HG03066 (cell line): ENCODE measurements around the gene CDKAL1.
"Not testable (repeated sequence)": the region's sequence is repeated elsewhere in the genome, so short reads cannot be mapped to it uniquely, and the experiment has no call there.

Experiments used
- ATAC-seq: cut with Tn5 transposase; IDR thresholded peaks from one replicate; pipeline ENCODE4 v1.9.1; 2021; ENCODE audit warnings: low read depth; ENCODE audit not compliant: unreplicated experiment

CDKAL1 gene

DNA sequence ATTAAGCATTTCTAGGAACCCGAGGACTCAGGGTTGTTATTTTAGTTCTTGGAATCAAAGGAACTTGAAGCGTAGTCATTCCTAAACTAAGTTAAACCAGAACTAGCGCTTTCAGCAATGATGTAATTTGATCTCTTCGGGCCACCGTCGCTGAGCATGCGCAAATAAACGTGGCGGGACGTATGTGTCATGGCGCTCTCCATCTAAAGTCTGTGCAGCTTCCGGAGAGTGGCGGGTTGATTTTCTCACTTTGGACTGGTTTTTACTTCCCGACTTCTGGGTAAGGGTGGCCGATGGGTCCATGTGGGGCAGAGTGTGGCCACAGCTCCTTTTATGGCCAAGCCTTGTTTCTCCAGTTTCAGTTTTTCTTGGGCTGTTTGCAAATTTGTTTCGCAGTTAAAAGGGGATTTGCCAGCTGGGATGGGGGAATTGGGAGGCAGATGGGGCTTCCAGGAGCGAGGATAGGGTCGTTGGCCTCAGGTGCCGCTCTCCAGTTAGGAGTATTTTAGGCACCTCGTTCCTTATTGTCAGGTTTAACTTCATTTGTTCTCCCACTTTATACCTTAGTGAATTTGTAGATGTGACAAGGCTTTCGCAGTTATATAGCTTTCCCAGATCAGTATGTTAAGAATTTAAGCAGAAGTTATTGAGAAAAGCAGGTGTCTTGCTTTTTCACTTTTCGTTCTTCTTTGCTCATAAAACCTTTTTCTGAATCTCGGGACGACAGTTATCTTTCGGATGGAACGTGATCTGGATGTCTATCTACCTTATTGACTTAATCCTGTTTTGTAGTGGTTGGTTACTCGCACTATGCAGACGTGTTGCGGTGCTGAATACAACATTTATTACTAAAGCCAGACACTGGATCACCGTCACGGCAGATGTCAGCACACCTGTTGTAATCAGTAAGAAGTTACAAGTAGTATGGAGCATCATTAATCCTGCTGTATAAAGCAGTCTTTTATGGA lies at the start of gene CDKAL1:
Gene CDKAL1, plus strand, starts transcription at position 163 of the 968 bp plus-strand sequence. CDS start 11,894 bp downstream, outside the sequence.
- ATAC-seq = peak; percentile 89

DNA sequence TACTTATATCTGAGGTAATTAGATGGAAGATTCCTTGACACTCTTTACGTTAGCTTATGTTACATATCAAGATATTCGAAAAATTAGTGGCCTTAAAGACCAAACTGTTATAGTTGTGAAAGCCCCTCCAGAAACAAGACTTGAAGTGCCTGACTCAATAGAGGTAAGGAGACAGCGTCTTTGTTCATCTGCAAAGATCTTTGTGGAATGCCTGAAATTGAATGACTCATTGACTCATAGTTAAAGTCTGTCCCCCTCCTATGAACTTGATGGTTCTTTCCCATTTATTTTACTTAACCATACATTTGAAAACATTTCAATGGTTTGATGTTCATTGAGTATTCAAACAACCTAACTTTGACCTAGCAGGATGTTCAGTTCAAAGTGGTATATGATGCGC lies 47.6 kb upstream of the CDKAL1 start:
- ATAC-seq = no peak

DNA sequence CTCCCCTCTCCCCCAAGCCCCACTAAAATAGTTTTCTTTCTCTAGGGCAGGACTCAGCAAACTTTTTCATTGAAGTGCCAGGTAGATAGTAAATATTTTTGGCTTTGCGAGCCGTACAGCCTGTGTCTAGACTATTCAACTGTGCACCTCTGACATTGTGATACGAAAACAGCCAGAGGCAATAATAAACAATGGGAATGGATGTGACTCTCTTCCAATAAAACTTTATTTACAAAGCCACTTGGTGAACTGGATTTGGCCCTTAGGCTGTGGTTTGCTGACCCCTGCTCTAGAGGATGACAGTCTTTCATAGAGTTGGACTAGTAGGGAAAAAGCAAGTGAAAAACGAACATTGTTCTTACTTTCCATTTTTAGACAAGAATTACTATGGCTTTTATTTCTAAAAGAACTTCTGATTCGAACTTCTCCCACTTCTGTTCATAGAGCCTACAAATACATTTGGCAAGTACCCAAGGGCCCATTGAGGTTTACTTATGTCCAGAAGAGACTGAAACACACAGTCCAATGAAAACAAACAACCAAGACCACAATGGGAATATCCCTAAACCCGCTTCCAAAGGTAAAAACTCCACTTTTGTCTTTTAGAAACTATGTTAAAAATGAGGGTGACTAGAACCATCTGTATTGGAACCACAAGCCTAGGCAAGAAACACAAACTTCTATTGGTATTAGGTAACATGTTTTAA lies 46.4 kb upstream of the CDKAL1 start:
- no peak for ATAC-seq

DNA sequence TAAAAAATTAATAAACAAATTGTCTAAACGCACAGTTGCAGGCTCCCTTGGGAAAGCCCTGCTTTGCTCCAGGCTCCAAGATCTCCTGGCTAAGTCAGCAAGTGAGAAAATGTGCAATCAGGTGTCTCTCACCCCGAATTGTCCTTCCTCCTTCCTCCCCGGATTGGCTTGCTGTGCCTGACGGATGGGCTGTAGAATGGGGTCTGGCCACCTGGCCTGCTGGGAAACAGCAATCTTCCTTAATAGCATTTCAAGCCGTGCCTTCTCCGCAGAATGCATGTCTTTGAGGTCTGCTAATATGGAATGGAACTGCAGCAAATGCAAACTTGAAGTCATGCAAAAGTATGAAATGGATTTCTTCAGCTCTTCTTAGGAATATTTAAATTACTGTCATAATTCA lies 43.7 kb upstream of the CDKAL1 start:
- ATAC-seq = no peak

DNA sequence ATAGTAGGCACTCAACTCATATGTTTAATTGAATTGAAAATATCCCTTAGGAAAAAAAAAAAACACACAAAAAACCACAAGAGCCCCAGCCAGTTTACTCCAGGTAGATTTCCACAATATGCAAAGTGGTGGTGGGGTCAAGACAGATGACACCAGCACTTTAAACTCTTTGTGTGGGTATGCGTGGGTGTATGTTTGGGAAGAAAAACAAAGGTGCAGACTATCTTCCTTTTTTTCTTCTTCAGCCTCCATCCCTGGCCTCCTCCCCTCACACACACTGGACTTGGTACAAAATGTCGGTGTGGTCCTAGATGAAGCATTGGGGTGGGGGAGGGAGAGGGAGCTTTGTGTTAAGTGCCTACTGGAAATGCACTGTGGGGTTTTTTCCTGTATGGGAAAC lies 42.2 kb upstream of the CDKAL1 start:
- no peak for ATAC-seq

DNA sequence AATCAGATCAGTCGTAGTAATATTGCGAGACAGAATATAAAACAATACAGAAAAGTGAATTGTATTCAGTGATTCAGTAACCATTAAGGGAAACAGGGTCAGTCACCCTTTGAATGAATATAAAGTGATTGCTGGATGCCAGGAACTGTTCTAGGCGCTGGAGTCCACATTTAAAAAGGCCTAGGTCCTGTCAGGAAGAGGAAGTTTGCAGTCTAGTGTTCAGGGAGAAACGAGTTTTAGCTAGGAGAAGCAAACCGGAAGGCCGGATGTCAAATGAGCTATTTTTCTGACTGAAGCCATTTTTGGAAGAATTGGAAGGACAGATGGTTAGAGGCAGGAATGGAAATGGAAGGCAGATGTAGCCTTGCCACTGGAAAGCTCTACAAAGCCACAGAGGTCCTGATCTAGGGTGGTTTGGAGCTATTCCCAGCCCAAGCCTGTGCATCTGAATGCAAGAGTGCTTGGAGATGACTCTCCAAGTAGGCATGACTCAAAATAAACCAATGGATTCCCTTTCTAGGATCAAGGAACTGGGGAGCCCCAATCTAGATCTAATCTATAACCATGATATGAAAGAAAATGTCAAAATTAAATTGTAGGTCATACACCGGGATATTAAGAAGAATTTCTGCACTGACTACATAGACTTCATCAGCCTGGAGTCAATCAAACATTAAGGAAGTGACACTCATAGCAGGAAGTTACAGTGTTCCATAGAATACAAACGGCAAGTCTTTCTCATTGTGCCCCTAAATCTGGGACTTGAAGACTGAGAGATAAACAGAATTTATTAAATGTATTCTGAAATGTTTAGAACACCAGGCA lies 36.8 kb upstream of the CDKAL1 start:
- no peak for ATAC-seq

DNA sequence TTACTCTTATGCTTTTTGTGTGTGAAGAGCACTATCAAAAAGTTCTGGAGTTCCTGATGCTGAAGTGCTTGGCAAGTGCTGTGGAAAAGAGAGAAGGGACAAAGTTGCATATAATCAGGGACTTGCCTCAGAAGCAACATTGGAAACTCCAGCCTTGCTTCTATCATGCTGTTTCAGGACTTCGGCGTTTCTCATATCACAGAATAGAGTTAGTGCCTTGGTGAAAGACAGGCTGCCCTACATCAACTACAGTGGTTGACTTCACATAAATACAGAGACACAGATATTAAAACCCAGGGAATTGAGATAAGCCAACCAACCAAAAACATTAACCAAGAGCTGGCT lies 36.2 kb upstream of the CDKAL1 start:
- ATAC-seq = no peak

DNA sequence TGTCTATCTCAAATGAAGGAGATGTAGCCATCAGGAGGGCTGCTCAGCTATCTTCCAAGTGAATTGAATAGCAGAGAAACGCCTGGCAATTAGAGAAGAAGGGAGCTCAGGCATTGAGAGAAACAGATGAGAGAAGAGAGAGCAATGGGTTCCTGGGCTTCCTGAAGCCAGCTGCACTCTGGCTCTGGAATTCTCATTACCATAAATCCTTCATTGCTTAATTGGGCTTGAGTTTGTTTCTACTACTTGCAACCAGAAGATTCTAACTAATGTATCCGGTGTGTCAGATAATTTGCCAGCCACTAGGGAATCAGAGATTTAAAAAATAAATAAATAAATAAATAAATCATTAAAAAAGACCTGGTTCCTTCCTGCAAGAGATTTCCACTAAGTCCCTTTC lies 25.0 kb upstream of the CDKAL1 start:
- no peak for ATAC-seq

DNA sequence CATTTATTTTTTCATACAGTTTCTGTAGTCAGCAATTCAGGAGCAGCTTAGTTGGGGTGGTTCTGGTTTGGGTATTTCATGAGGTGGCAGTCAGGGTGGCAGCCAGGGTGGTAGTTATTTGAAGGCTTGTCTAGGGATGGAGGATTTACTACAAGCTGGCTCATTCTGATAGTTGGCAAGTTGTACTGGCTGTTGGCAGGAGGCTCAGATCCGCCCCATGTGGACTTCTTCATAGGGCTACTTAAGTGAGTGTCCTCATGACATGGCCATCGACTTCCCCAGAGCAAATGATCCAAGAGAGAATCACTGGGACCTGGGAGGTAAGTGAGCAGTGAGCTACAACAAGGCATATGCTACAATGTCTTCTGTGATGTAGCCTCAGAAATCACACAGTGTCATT lies 22.4 kb upstream of the CDKAL1 start:
- no peak for ATAC-seq

DNA sequence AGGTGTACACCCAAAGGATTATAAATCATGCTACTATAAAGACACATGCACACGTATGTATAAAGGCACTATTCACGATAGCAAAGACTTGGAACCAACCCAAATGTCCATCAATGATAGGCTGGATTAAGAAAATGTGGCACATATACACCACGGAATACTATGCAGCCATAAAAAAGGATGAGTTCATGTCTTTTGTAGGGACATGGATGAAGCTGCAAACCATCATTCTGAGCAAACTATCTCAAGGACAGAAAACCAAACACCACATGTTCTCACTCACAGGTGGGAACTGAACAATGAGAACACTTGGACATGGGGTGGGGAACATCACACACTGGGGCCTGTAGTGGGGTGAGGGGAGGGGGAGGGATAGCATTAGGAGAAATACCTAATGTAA lies 9.0 kb upstream of the CDKAL1 start:
- not testable (repeated sequence) for ATAC-seq

DNA sequence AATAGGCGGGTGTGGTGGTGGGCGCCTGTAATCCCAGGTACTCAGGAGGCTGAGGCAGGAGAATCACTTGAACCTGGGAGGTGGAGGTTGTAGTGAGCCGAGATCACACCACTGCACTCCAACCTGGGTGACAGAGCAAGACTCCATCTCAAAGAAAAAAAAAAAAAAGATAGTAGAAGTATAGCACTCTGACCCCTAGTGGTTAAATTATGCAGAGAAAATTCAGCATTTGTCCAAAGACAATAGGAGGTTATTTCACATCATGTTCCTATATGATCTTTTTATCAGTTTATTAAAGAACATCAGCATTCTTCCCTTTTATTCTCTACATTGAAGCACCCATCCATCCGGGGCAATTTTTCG lies 5.2 kb upstream of the CDKAL1 start:
- not testable (repeated sequence) for ATAC-seq

DNA sequence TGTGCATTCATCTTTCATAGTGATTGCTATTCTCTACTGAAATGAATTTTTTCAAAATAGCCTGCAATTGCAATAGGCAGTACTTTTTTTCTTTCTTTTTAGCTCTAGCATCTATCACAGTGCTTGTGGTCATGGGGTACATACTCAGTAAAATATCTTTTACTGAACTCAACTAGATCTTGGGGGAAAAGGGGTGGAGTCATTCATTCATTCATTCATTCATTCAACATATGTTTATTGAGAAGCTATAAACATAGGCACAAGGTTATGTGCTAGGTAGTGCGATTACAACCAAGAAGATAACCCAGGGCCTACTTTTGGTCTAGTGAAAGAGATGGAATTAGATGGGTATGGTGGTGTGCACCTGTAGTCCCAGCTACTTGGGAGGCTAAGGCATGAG lies 1.4 kb upstream of the CDKAL1 start:
- no peak for ATAC-seq

DNA sequence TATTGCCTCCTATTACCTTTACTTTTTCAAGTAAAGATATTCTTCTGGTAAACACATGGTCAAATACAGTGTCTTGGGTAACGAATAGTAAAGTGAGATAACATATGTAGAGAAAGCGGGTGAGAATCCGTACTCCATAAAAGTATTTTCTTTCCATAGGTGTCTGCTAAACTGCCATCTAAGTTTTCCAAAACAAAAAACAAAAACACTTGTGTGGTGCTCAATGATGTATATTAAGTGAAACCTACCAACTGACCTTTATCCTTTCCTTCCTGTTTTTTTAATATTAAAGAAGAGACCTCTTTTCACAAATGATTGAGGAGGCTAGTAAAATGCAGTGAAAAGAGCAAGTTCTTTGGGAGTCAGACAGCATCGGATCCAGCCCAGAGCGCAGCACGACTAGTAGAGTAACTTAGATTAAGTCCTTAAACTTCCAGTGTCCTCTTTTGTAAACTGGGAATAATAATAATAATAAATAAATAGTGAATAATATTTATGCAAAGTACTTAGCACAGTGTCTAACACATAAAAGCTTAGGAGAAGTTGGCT lies 437 bp upstream of the CDKAL1 start:
- ATAC-seq = no peak

DNA sequence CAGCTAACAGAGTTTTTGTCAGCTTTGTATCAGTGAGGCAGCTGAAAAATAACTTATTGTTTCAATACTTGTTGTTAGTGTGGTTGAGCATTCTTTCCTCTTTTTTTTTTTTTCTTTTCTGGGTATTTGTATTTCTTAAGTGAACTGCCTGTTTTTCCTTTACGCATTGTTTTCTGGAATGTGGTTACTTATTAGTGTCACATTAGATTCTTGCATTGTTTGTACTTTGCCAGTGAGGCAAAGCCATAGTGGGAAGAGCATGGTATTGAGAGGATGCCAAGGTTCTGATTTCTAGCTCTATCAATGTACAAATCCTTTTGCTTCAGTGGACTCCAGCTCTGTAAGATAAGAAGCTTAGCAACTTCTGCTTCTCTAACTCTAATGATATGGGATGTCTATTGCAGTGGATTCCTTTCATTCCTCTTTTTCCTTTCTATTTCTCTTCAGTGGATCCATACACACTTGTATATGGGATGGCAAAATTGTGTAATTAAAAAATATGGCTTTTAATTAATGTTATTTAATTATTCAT lies 3.9 kb downstream of the CDKAL1 start:
- ATAC-seq = no peak

DNA sequence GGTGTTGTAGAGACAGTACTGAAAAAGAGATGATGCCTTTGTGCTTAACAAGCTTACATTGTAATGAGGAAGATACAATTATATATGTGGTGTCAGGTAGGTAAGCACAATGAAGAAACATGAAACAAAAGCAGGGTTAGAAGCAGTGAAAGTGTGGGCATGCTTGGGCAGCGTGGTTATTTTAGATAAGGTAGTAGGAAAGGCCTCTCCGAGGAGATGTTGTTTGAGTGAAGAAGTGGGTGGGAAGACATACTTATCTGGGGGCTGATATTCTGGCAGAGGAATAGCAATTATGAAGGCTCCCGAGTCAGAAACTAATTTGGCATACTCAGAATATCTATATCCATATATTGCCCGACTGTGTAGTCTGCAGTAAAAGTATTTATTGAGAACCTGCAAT lies 4.7 kb downstream of the CDKAL1 start:
- no peak for ATAC-seq

DNA sequence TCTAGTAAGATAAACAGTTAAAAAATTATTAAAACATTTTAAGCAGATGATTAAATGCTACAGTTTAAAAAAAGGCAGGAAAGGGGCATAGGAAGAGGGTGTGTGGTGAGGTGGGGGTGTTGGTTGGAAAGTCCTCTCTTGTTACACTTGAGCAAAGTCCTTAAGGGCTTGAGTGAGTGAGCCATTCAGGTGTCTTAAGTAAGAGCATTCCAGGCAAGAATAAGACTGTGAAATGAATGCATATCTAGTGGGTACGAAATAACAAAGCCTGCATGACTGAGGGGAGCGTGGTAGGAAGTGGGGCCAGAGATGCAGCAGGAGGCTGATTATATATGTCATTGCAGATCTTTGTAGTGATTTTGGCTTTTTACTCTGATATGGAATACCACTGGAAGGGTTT lies 5.1 kb downstream of the CDKAL1 start:
- no peak for ATAC-seq

DNA sequence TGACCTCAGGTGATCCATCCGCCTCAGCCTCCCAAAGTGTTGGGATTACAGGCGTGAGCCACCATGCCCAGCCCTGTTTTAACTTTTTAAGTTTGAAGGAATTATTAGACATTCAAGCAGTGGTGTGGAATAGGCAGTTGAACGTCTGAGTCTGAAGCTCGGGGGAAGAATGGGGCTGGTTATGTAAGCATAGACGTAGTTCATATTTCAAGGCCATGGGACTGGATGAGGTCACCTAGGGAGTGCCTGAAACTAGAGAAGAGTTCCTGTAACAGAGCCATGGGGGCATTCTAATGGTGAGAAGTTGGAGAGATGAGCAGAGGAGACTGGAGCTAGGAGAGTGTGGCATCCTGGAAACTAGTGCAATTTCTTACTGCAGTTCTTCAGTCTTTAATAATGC lies 6.4 kb downstream of the CDKAL1 start:
- no peak for ATAC-seq

DNA sequence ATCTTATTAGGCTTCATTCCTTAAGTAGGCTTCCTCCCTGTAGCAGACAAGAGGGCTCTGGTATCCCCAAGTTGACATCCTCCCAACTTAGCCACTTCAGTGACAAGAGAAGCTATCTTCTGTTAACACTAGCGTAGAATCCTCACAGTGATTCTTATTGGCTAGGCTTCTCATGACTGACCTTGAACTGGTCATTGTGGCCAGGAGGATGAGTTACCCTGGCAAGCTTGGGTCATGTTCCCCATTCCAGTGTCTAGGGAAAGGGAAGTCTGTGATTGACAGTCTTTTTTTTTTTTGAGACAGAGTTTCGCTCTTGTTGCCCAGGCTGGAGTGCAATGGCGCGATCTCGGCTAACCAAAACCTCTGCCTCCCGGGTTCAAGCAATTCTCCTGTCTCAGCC lies 7.1 kb downstream of the CDKAL1 start:
- no peak for ATAC-seq

DNA sequence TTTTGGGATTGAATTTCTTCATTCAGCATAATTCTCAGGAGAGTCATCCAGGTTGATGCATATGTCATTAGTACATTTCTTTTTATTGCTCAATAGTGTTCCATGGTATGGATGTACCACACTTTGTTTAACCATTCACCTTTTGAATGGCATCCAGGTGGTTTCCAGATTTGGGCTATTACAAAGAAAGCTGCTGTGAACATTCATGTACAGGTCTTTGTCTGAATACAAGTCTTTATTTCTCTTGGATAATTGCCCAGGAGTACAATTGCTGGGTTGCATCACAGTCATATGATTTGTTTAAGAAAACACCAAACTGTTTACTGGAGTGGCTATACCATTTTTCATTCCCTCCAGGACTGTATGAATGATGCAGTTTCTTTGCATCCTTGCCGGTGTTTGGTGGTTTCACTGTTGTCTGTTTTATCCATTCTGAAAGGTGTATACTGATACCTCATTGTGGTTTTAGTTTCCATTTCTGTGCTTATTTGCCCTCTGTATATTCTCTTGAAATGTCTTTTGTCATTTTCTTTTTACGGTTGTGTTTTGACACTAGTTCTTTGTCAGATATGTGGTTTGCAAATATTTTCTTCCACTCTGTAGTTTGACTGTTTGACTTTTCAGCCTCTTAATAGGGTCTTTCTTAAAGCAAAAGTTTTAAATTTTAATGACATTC lies 8.8 kb downstream of the CDKAL1 start:
- peak; percentile 97 for ATAC-seq

DNA sequence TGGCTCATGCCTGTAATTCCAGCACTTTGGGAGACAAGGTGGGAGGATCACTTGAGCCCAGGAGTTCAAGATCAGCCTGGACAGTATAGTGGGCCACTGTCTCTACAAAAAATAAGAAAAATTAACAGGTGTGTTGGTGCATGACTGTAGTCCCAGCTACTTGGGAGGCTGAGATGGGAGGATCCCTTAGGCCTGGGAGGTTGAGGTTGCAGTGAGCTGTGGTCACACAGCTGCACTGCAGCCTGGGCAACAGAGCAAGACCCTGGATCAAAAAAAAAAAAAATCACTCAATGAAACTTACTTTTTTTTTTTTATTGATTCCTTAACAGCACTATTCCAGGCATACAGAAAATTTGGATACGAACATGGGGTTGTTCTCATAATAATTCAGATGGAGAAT lies 14.0 kb downstream of the CDKAL1 start:
- no peak for ATAC-seq
